HT1080 (cell line): ENCODE results near the gene UNKL. TPM values are rescaled to one million over a fixed set of nuclear protein-coding genes. Genes with fewer than 3 reads are reported as not detected.

Experiments used
- DNase-seq: peaks from one replicate; pipeline ENCODE4 v3.0.0-alpha.2; 2015; ENCODE audit warnings: low read depth
- total RNA-seq: library from RNA; depleted of rRNA; stranded (reverse); fragments of >200 nt; shearing (Covaris generic); gene quantifications from 2 replicates; pipeline ENCODE4 v1.2.3, GENCODE V29; 2014

The UNKL gene
- total RNA-seq, 1 experiment from 2014 or later: 21.8 TPM

GRCh38 chr16:1407753-1408152 lies 6.8 kb downstream of the UNKL start:
- no peak for DNase-seq

GRCh38 chr16:1403733-1404132 lies 10.8 kb downstream of the UNKL start:
- no peak for DNase-seq

GRCh38 chr16:1403036-1403435 lies 11.5 kb downstream of the UNKL start:
- DNase-seq: no peak

GRCh38 chr16:1401758-1402154 lies 12.7 kb downstream of the UNKL start:
- DNase-seq: no peak

GRCh38 chr16:1401061-1401757 lies 13.3 kb downstream of the UNKL start:
- DNase-seq: no peak

- DNase-seq: no peak
Observed at GRCh38 chr16:1398826-1399581, 15.5 kb downstream of the UNKL start.

- no peak for DNase-seq
Observed at GRCh38 chr16:1398351-1398750, 16.2 kb downstream of the UNKL start.

GRCh38 chr16:1397779-1398178 lies 16.7 kb downstream of the UNKL start:
- no peak for DNase-seq

GRCh38 chr16:1395444-1396031 lies 19.0 kb downstream of the UNKL start:
- DNase-seq: no peak

GRCh38 chr16:1394367-1394951 lies 20.0 kb downstream of the UNKL start:
- no peak for DNase-seq

- no peak for DNase-seq
Observed at GRCh38 chr16:1393613-1394176, 20.8 kb downstream of the UNKL start.

- no peak for DNase-seq
Observed at GRCh38 chr16:1392826-1393225, 21.7 kb downstream of the UNKL start.

- DNase-seq: no peak
Observed at GRCh38 chr16:1390239-1390779, 24.2 kb downstream of the UNKL start.

GRCh38 chr16:1389762-1390161 lies 24.7 kb downstream of the UNKL start:
- DNase-seq: no peak

- DNase-seq: no peak
Observed at GRCh38 chr16:1387331-1387730, 27.2 kb downstream of the UNKL start.

GRCh38 chr16:1385232-1385631 lies 29.3 kb downstream of the UNKL start:
- DNase-seq: no peak

- no peak for DNase-seq
Observed at GRCh38 chr16:1383556-1383955, 30.9 kb downstream of the UNKL start.

GRCh38 chr16:1381612-1382406 lies 32.7 kb downstream of the UNKL start:
- no peak for DNase-seq

- DNase-seq: no peak
Observed at GRCh38 chr16:1380195-1380594, 34.3 kb downstream of the UNKL start.

GRCh38 chr16:1379304-1380076 lies 35.0 kb downstream of the UNKL start:
- DNase-seq: peak; percentile 29
